C4-2B (cell line): ENCODE results near the gene NDE1.

ENCODE experiments used
- ZFX ChIP-seq: fragments of 450-650 bp; IDR thresholded peaks from 2 replicates; pipeline ENCODE4 v1.6.1; 2017
- TF ChIP-seq, protein P1 (sequence below): fragments of 450-650 bp; conservative IDR thresholded peaks from 2 replicates; pipeline ENCODE4 v1.5.1; 2017; ENCODE audit warnings: mild to moderate bottlenecking

DNA sequence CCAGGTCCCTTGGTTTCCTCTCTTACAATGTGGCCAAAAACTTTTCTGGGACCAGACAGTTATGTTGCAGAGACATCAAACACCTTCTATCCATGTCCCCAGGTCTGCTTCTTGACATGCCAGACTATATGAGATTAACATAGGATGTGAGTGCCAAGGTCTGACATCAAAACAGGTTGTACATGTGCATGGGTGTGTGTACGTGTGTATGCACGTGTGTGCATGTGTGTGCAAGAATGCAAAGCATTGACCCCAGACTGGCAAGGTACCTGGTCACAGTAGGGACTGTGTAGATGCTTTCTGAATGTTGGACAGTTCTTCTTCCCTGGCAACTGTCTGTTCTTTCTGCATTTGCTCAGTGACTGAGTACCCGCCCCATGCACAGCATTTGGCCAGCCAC lies 85.6 kb downstream of the NDE1 start:
- TF ChIP-seq, protein P1, sequence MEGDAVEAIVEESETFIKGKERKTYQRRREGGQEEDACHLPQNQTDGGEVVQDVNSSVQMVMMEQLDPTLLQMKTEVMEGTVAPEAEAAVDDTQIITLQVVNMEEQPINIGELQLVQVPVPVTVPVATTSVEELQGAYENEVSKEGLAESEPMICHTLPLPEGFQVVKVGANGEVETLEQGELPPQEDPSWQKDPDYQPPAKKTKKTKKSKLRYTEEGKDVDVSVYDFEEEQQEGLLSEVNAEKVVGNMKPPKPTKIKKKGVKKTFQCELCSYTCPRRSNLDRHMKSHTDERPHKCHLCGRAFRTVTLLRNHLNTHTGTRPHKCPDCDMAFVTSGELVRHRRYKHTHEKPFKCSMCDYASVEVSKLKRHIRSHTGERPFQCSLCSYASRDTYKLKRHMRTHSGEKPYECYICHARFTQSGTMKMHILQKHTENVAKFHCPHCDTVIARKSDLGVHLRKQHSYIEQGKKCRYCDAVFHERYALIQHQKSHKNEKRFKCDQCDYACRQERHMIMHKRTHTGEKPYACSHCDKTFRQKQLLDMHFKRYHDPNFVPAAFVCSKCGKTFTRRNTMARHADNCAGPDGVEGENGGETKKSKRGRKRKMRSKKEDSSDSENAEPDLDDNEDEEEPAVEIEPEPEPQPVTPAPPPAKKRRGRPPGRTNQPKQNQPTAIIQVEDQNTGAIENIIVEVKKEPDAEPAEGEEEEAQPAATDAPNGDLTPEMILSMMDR, result no peak
- TF ChIP-seq ZFX, result no peak
